Lower lobe of right lung (tissue), 2 donors: ENCODE data around the gene TADA2A. TPM values are rescaled to one million over a fixed set of nuclear protein-coding genes. Genes with fewer than 3 reads are reported as not detected.

ENCODE experiments used
- ATAC-seq, 2 donors: fragments of 200-7000 bp; cut with Tn5 transposase; one replicate each; pipeline ENCODE4 v1.9.1; 2020 to 2022; ENCODE audit warnings: mild to moderate bottlenecking in 2 of 2, moderate library complexity in 2 of 2
- DNase-seq: peaks from one replicate; pipeline ENCODE4 v3.0.0-alpha.2; 2020
- H3K27ac ChIP-seq: fragments of 200-600 bp; one replicate; pipeline ENCODE4 v1.8.0; 2022
- H3K27me3 ChIP-seq: fragments of 200-600 bp; one replicate; pipeline ENCODE4 v1.8.0; 2022; ENCODE audit warnings: low read depth
- H3K36me3 ChIP-seq: fragments of 200-600 bp; one replicate; pipeline ENCODE4 v1.8.0; 2022; ENCODE audit warnings: mild to moderate bottlenecking
- H3K4me1 ChIP-seq: fragments of 200-600 bp; one replicate; pipeline ENCODE4 v1.8.0; 2022
- H3K4me3 ChIP-seq: fragments of 200-600 bp; one replicate; pipeline ENCODE4 v1.8.0; 2022; ENCODE audit warnings: mild to moderate bottlenecking
- H3K9me3 ChIP-seq: fragments of 200-600 bp; one replicate; pipeline ENCODE4 v1.8.0; 2022
- CTCF ChIP-seq: fragments of 200-600 bp; IDR thresholded peaks from one replicate; pipeline ENCODE4 v1.8.0; 2022; ENCODE audit warnings: antibody characterized with exemption, mild to moderate bottlenecking
- intact Hi-C: fragments of 100-400 bp; cut with DNase I; formaldehyde crosslinking; loops from one replicate; pipeline ENCODE4 v1.11.0; 2022
- total RNA-seq: library from RNA; stranded (reverse); fragmentation: NEBNext Ultra II Directional; extraction: Animal tissue kit (Norgen Biotek cat#: 25700); gene quantifications from one replicate; pipeline ENCODE4 v1.2.1, GENCODE V29; 2021
- donor health status: DM: no; HTN: yes; CAD: no; lungs with severe emphysema.

The TADA2A gene
- total RNA-seq, 1 donor from 2014 or later, result 20.5 TPM

- TF ChIP-seq CTCF, result no peak
- Histone ChIP-seq H3K36me3 (peaks cover 85% of the 10 kb centered on the region), H3K9me3 (no peaks in the 10 kb centered on the region), H3K27ac (no peak overlapping the region), H3K4me1 (no peaks in the 10 kb centered on the region), H3K27me3 (no peaks in the 10 kb centered on the region), H3K4me3 (no peak overlapping the region)
- DNase-seq, result no peak
- ATAC-seq, result no peak
- intact Hi-C loops, result no loop called here
Measured at GRCh38 chr17:37521821-37522220, 115.1 kb downstream of the TADA2A start.

GRCh38 chr17:37523715-37524219 is 117.1 kb downstream of the TADA2A start:
- TF ChIP-seq CTCF, result no peak
- DNase-seq (no peak), ATAC-seq (no peak)
- H3K4me3 ChIP-seq, result no peak overlapping the region
- H3K27me3 ChIP-seq, result no peaks in the 10 kb centered on the region
- no peaks in the 10 kb centered on the region for H3K4me1 ChIP-seq
- peaks cover 85% of the 10 kb centered on the region for H3K36me3 ChIP-seq
- no peak overlapping the region for H3K27ac ChIP-seq
- no peaks in the 10 kb centered on the region for H3K9me3 ChIP-seq
- intact Hi-C loops, result no loop called here

GRCh38 chr17:37527249-37527851 is 120.7 kb downstream of the TADA2A start:
- peak in 1 of 2 donors; percentile 46 for ATAC-seq
- no peak overlapping the region for H3K4me3 ChIP-seq
- H3K36me3 ChIP-seq, result peaks cover 90% of the 10 kb centered on the region
- TF ChIP-seq CTCF, result peak; percentile 47
- no peaks in the 10 kb centered on the region for H3K27me3 ChIP-seq
- H3K9me3 ChIP-seq, result no peaks in the 10 kb centered on the region
- H3K4me1 ChIP-seq, result no peaks in the 10 kb centered on the region
- intact Hi-C loops, result no loop called here
- no peak for DNase-seq
- H3K27ac ChIP-seq, result no peak overlapping the region

Other genes with a start within 250 kb of the TADA2A start
- gene C17orf78, start 30.9 kb upstream of the TADA2A start, total RNA-seq, result not detected
- 132 TPM for gene ACACA, start 50 bp upstream of the TADA2A start, total RNA-seq
- gene DUSP14, start 83.0 kb downstream of the TADA2A start, total RNA-seq, result 7.7 TPM
- 39.7 TPM for gene SYNRG, start 202.5 kb downstream of the TADA2A start, total RNA-seq
- gene DDX52, start 236.6 kb downstream of the TADA2A start, total RNA-seq, result 20.3 TPM